Measurements from ENCODE around the gene PLD5. TPM values are rescaled to one million over a fixed set of nuclear protein-coding genes. Genes with fewer than 3 reads are reported as not detected.
"Not testable (repeated sequence)": the region's sequence is repeated elsewhere in the genome, so short reads cannot be mapped to it uniquely, and the experiment has no call there.

The PLD5 gene
- polyA plus RNA-seq, 1 of the 3 experiments (the other 2 are of a cell fraction) = 0.08 TPM

GRCh38 chr1:242282758-242283485 is 241.6 kb downstream of the PLD5 start:
- H3F3A ChIP-seq (replicated peaks; ENCODE audit: insufficient read depth); H4K20me1 ChIP-seq (ENCODE audit: insufficient read depth); H3K27me3 ChIP-seq (ENCODE audit: insufficient read depth); H3K9me3 ChIP-seq; H3K4me1 ChIP-seq (ENCODE audit: control insufficient read depth in 1 of 2, insufficient read depth in 2 of 2, low read depth in 1 of 2, low read length in 1 of 2); POLR2A ChIA-PET; H3K79me2 ChIP-seq (ENCODE audit: insufficient read depth); H3K9ac ChIP-seq; H2AFZ ChIP-seq (ENCODE audit: low read depth); H3K9me2 ChIP-seq; H3K36me3 ChIP-seq (replicated peaks in 1 of 2; ENCODE audit: control insufficient read depth in 1 of 2, insufficient read depth in 2 of 2, low read length in 1 of 2); CTCF ChIA-PET; H3K4me2 ChIP-seq; H3K4me3 ChIP-seq (ENCODE audit: low read depth in 2 of 2, low read length in 1 of 2): not testable (repeated sequence)
- 46% methylated on average over 5 of the region's 5 CpGs for WGBS (ENCODE audit: low lambda C conversion rate)
- H3K27ac ChIP-seq (ENCODE audit: low read depth in 2 of 2, low read length in 1 of 2) = peak overlapping the region in 1 of 2 experiments; percentile 53; a peak in 2 of 4 replicates
- peak; percentile 5 for DNase-seq

GRCh38 chr1:242278406-242278805 is 246.1 kb downstream of the PLD5 start:
- H3K9me3 ChIP-seq; H3K79me2 ChIP-seq (ENCODE audit: insufficient read depth); H3K9me2 ChIP-seq; H4K20me1 ChIP-seq (ENCODE audit: insufficient read depth); H3K4me2 ChIP-seq; H2AFZ ChIP-seq (ENCODE audit: low read depth); H3K9ac ChIP-seq; DNase-seq; H3K4me3 ChIP-seq (ENCODE audit: low read depth in 2 of 2, low read length in 1 of 2); H3K27me3 ChIP-seq (ENCODE audit: insufficient read depth); H3K4me1 ChIP-seq (ENCODE audit: control insufficient read depth in 1 of 2, insufficient read depth in 2 of 2, low read depth in 1 of 2, low read length in 1 of 2); H3K36me3 ChIP-seq (replicated peaks in 1 of 2; ENCODE audit: control insufficient read depth in 1 of 2, insufficient read depth in 2 of 2, low read length in 1 of 2); POLR2A ChIA-PET; CTCF ChIA-PET; H3F3A ChIP-seq (replicated peaks; ENCODE audit: insufficient read depth): not testable (repeated sequence)
- peak overlapping the region in 1 of 2 experiments; percentile 65; a peak in 2 of 4 replicates for H3K27ac ChIP-seq (ENCODE audit: low read depth in 2 of 2, low read length in 1 of 2)
- WGBS (ENCODE audit: low lambda C conversion rate) = 29% methylated on average over 3 of the region's 3 CpGs

- POLR2A ChIA-PET; H3K79me2 ChIP-seq (ENCODE audit: insufficient read depth); H3K36me3 ChIP-seq (replicated peaks in 1 of 2; ENCODE audit: control insufficient read depth in 1 of 2, insufficient read depth in 2 of 2, low read length in 1 of 2); H2AFZ ChIP-seq (ENCODE audit: low read depth); CTCF ChIA-PET; H3K9ac ChIP-seq; H3K27me3 ChIP-seq (ENCODE audit: insufficient read depth); H3K4me1 ChIP-seq (ENCODE audit: control insufficient read depth in 1 of 2, insufficient read depth in 2 of 2, low read depth in 1 of 2, low read length in 1 of 2); H3K4me2 ChIP-seq; H3K9me3 ChIP-seq; H3K4me3 ChIP-seq (ENCODE audit: low read depth in 2 of 2, low read length in 1 of 2); H3K9me2 ChIP-seq; H3F3A ChIP-seq (replicated peaks; ENCODE audit: insufficient read depth); H4K20me1 ChIP-seq (ENCODE audit: insufficient read depth): not testable (repeated sequence)
- H3K27ac ChIP-seq (ENCODE audit: low read depth in 2 of 2, low read length in 1 of 2) = peak overlapping the region in 1 of 2 experiments; percentile 91; a peak in 2 of 4 replicates
- WGBS (ENCODE audit: low lambda C conversion rate) = 18% methylated on average over 6 of the region's 6 CpGs
- peak; percentile 50; the same call in 1 of the 2 replicates for TF ChIP-seq TCF12 (IDR thresholded peaks at IDR 0.05)
- 0 out of 2 replicates have a peak, but pooled peaks have one; percentile 13 for TF ChIP-seq MXI1 (IDR thresholded peaks at IDR 0.05; ENCODE audit: low read depth, low read length)
- peak; percentile 97; the same call in 1 of the 2 replicates for TF ChIP-seq FOXJ3 (CRISPR knock-in tag; IDR thresholded peaks at IDR 0.05)
- TF ChIP-seq GATA2 (CRISPR knock-in tag; IDR thresholded peaks at IDR 0.05) = peak; percentile 99
- peak; percentile 97 for TF ChIP-seq RCOR1 (IDR thresholded peaks at IDR 0.05; ENCODE audit: low read length)
- peak in 1 of 2 experiments; percentile 89; a peak in 2 of 4 replicates for TF ChIP-seq EP300 (IDR thresholded peaks at IDR 0.05; ENCODE audit: borderline replicate concordance in 1 of 2, low read depth in 1 of 2, low read length in 1 of 2)
- peak; percentile 67 for TF ChIP-seq CHD2 (IDR thresholded peaks at IDR 0.05; ENCODE audit: low read length, partially characterized antibody)
- TF ChIP-seq RAD21 (IDR thresholded peaks at IDR 0.05; ENCODE audit: low read length) = peak; percentile 16; the same call in 1 of the 2 replicates
- DNase-seq = peak; percentile 50
Measured at GRCh38 chr1:242276769-242277168, 247.7 kb downstream of the PLD5 start.

- H3K27me3 ChIP-seq (ENCODE audit: insufficient read depth); H3K4me3 ChIP-seq (ENCODE audit: low read depth in 2 of 2, low read length in 1 of 2); DNase-seq; POLR2A ChIA-PET; CTCF ChIA-PET; H3K36me3 ChIP-seq (replicated peaks in 1 of 2; ENCODE audit: control insufficient read depth in 1 of 2, insufficient read depth in 2 of 2, low read length in 1 of 2); H3K9me2 ChIP-seq; H3F3A ChIP-seq (replicated peaks; ENCODE audit: insufficient read depth); H3K9me3 ChIP-seq; H3K4me1 ChIP-seq (ENCODE audit: control insufficient read depth in 1 of 2, insufficient read depth in 2 of 2, low read depth in 1 of 2, low read length in 1 of 2); H3K4me2 ChIP-seq; H3K79me2 ChIP-seq (ENCODE audit: insufficient read depth); H3K27ac ChIP-seq (ENCODE audit: low read depth in 2 of 2, low read length in 1 of 2); H4K20me1 ChIP-seq (ENCODE audit: insufficient read depth); H3K9ac ChIP-seq; H2AFZ ChIP-seq (ENCODE audit: low read depth): not testable (repeated sequence)
- WGBS (ENCODE audit: low lambda C conversion rate) = 50% methylated on average over 2 of the region's 2 CpGs
Measured at GRCh38 chr1:242267004-242267403, 257.5 kb downstream of the PLD5 start.

DNA sequence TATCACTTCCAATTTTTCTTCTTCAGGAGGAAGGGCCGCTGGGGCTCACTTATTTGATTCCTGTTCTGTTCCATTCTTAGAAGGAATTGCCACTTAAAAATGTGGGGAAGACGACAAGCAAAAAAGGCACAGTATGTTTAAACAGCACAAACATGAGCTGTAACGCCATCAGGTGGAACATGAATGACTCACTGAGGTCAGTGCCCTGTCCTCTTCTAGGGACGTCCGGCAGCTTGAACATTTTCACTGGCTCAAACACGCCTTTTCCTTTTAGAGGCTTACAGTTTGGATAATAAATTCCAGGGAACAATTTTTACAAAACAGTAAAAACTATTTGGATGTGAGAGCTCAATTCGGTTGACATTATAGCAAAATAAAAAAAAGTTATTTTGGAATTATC is 260.1 kb downstream of the PLD5 start:
- H3K36me3 ChIP-seq (replicated peaks in 1 of 2; ENCODE audit: control insufficient read depth in 1 of 2, insufficient read depth in 2 of 2, low read length in 1 of 2); H3K9ac ChIP-seq; H3K79me2 ChIP-seq (ENCODE audit: insufficient read depth); H3K4me1 ChIP-seq (ENCODE audit: control insufficient read depth in 1 of 2, insufficient read depth in 2 of 2, low read depth in 1 of 2, low read length in 1 of 2); H3K4me2 ChIP-seq; H4K20me1 ChIP-seq (ENCODE audit: insufficient read depth); CTCF ChIA-PET; POLR2A ChIA-PET; H3K27me3 ChIP-seq (ENCODE audit: insufficient read depth); H3F3A ChIP-seq (replicated peaks; ENCODE audit: insufficient read depth); H2AFZ ChIP-seq (ENCODE audit: low read depth); H3K4me3 ChIP-seq (ENCODE audit: low read depth in 2 of 2, low read length in 1 of 2); DNase-seq; H3K27ac ChIP-seq (ENCODE audit: low read depth in 2 of 2, low read length in 1 of 2); H3K9me2 ChIP-seq; H3K9me3 ChIP-seq: not testable (repeated sequence)
- WGBS (ENCODE audit: low lambda C conversion rate) = 19% methylated on average over 5 of the region's 7 CpGs
